ENCODE results near the gene ITGB4. TPM values are rescaled to one million over a fixed set of nuclear protein-coding genes. Genes with fewer than 3 reads are reported as not detected.
A peak's percentile ranks its signal among the peaks of the same experiment; 100 is the strongest.

Gene ITGB4
- total and polyA plus RNA-seq, 2 of the 13 experiments (the other 11 are each of a cell fraction or from before 2014, with no cell fraction given) = 6.9 to 14.5 TPM

DNA sequence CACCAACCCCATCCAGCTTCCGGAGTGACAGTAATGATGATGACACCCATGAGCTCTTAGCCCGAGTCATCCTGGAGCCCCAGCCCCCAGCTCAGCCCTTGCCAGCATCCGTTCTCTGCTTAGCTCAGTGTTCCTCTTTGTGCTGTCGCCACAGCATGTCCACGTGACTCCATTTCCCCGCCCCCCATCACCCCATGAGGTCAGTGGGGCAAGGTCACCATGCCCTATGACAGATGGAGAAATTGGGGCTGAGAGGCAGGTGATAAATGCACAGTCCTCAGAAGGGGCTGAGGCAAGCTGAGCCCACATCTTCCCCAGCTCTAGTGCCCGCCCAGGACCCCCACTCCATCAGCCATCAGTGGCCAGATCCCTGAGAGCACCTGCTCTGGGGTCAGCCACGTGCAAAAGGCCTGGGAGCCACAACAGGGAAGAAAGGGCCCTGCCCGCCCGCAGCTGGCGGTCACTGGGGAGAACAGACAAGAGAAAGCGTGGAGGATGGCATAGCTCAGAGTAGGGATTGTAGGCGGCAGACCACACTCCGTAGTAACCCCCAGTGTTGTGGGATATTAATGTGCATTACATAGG lies 17.1 kb downstream of the ITGB4 start (continued):
- TF ChIP-seq, protein P1, sequence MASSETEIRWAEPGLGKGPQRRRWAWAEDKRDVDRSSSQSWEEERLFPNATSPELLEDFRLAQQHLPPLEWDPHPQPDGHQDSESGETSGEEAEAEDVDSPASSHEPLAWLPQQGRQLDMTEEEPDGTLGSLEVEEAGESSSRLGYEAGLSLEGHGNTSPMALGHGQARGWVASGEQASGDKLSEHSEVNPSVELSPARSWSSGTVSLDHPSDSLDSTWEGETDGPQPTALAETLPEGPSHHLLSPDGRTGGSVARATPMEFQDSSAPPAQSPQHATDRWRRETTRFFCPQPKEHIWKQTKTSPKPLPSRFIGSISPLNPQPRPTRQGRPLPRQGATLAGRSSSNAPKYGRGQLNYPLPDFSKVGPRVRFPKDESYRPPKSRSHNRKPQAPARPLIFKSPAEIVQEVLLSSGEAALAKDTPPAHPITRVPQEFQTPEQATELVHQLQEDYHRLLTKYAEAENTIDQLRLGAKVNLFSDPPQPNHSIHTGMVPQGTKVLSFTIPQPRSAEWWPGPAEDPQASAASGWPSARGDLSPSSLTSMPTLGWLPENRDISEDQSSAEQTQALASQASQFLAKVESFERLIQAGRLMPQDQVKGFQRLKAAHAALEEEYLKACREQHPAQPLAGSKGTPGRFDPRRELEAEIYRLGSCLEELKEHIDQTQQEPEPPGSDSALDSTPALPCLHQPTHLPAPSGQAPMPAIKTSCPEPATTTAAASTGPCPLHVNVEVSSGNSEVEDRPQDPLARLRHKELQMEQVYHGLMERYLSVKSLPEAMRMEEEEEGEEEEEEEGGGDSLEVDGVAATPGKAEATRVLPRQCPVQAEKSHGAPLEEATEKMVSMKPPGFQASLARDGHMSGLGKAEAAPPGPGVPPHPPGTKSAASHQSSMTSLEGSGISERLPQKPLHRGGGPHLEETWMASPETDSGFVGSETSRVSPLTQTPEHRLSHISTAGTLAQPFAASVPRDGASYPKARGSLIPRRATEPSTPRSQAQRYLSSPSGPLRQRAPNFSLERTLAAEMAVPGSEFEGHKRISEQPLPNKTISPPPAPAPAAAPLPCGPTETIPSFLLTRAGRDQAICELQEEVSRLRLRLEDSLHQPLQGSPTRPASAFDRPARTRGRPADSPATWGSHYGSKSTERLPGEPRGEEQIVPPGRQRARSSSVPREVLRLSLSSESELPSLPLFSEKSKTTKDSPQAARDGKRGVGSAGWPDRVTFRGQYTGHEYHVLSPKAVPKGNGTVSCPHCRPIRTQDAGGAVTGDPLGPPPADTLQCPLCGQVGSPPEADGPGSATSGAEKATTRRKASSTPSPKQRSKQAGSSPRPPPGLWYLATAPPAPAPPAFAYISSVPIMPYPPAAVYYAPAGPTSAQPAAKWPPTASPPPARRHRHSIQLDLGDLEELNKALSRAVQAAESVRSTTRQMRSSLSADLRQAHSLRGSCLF (CRISPR knock-in tag; IDR thresholded peaks at IDR 0.05; ENCODE audit: borderline replicate concordance) = no peak
- no peak for TF ChIP-seq HDAC6 (IDR thresholded peaks at IDR 0.05; ENCODE audit: low read depth, low read length)
- TF ChIP-seq KDM5A (IDR thresholded peaks at IDR 0.05; ENCODE audit: borderline replicate concordance, low read length) = no peak
- TF ChIP-seq, protein P2, sequence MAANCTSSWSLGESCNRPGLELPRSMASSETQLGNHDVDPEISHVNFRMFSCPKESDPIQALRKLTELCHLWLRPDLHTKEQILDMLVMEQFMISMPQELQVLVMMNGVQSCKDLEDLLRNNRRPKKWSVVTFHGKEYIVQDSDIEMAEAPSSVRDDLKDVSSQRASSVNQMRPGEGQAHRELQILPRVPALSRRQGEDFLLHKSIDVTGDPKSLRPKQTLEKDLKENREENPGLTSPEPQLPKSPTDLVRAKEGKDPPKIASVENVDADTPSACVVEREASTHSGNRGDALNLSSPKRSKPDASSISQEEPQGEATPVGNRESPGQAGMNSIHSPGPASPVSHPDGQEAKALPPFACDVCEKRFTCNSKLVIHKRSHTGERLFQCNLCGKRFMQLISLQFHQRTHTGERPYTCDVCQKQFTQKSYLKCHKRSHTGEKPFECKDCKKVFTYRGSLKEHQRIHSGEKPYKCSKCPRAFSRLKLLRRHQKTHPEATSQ (CRISPR knock-in tag; IDR thresholded peaks at IDR 0.05; ENCODE audit: borderline replicate concordance) = no peak
- TF ChIP-seq EZH2 (conservative IDR thresholded peaks at IDR 0.05; ENCODE audit: low read depth, low read length) = no peak
- peak; percentile 49; the same call in 1 of the 2 replicates for TF ChIP-seq YEATS4 (CRISPR knock-in tag; IDR thresholded peaks at IDR 0.05; ENCODE audit: borderline replicate concordance)
- TF ChIP-seq FOSL1 (CRISPR knock-in tag; IDR thresholded peaks at IDR 0.05; ENCODE audit: borderline replicate concordance) = no peak
- no peak for TF ChIP-seq DNMT3B (CRISPR knock-in tag; conservative IDR thresholded peaks at IDR 0.05)
- TF ChIP-seq GZF1 (CRISPR knock-in tag; IDR thresholded peaks at IDR 0.05) = no peak
- TF ChIP-seq SMAD3 (CRISPR knock-in tag; IDR thresholded peaks at IDR 0.05) = peak; percentile 73; the same call in 1 of the 2 replicates
- TF ChIP-seq, protein P3, sequence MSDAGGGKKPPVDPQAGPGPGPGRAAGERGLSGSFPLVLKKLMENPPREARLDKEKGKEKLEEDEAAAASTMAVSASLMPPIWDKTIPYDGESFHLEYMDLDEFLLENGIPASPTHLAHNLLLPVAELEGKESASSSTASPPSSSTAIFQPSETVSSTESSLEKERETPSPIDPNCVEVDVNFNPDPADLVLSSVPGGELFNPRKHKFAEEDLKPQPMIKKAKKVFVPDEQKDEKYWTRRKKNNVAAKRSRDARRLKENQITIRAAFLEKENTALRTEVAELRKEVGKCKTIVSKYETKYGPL (CRISPR knock-in tag; IDR thresholded peaks at IDR 0.05) = no peak
- 0 out of 2 replicates have a peak, but pooled peaks have one; percentile 14 for TF ChIP-seq HIVEP1 (CRISPR knock-in tag; IDR thresholded peaks at IDR 0.05)
- TF ChIP-seq, protein P4, sequence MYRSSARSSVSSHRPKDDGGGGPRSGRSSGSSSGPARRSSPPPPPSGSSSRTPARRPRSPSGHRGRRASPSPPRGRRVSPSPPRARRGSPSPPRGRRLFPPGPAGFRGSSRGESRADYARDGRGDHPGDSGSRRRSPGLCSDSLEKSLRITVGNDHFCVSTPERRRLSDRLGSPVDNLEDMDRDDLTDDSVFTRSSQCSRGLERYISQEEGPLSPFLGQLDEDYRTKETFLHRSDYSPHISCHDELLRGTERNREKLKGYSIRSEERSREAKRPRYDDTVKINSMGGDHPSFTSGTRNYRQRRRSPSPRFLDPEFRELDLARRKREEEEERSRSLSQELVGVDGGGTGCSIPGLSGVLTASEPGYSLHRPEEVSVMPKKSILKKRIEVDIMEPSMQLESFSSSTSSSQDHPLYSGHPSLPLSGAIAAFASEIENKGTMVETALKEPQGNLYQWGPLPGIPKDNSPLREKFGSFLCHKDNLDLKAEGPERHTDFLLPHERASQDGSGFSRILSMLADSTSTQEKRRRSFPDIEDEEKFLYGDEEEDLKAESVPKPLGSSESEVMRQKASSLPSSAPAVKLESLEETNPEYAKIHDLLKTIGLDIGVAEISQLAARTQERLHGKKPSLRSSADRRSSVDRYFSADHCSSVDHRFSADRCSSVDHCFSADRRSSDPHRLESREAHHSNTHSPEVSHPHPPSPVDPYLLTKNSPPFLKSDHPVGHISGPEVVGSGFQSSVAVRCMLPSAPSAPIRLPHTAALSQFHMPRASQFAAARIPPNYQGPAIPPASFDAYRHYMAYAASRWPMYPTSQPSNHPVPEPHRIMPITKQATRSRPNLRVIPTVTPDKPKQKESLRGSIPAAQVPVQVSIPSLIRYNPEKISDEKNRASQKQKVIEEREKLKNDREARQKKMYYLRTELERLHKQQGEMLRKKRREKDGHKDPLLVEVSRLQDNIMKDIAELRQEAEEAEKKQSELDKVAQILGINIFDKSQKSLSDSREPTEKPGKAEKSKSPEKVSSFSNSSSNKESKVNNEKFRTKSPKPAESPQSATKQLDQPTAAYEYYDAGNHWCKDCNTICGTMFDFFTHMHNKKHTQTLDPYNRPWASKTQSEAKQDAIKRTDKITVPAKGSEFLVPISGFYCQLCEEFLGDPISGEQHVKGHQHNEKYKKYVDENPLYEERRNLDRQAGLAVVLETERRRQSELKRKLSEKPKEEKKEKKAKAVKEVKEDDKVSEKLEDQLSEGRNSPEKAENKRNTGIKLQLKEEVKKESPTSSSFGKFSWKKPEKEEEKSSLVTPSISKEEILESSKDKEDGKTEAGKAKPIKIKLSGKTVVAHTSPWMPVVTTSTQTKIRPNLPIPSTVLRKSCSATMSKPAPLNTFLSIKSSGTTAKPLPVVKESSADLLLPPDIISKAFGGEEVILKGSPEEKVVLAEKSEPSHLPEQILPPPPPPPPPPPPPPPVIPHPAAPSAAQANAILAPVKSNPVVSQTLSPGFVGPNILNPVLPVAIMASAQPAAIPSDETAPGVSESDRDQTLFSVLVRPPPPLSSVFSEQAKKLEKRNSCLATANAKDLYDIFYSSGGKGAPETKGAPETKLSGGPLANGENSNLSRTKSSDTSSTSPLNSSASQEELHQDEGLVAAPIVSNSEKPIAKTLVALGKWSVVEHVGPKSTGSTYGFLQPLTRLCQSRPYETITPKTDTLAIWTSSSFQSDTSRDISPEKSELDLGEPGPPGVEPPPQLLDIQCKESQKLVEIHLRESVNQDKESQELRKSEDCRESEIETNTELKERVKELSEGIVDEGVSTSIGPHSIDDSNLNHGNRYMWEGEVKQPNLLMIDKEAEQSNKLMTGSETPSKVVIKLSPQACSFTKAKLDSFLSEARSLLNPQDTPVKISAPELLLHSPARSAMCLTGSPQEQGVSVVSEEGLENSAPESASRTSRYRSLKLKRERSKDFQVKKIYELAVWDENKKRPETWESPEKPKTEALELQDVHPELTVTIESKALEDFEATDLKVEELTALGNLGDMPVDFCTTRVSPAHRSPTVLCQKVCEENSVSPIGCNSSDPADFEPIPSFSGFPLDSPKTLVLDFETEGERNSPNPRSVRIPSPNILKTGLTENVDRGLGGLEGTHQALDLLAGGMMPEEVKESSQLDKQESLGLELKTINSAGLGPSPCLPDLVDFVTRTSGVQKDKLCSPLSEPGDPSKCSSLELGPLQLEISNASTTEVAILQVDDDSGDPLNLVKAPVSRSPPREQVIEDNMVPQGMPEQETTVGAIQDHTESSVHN (CRISPR knock-in tag; IDR thresholded peaks at IDR 0.05) = no peak
- TF ChIP-seq PHF5A (CRISPR knock-in tag; IDR thresholded peaks at IDR 0.05; ENCODE audit: low read depth, unreplicated experiment) = no peak
